Keratinocyte (primary cell): ENCODE results near the gene PSD2. TPM values are rescaled to one million over a fixed set of nuclear protein-coding genes. Genes with fewer than 3 reads are reported as not detected.

Experiments used
- DNase-seq: peaks from one replicate; pipeline ENCODE4 v3.0.0-alpha.2; 2011; ENCODE audit warnings: low read depth, missing footprints, low spot score
- FAIRE-seq: peaks from 2 replicates; lab custom pipeline; 2011; peaks lifted over from hg19 to GRCh38; lab: Jason Lieb, UNC
- H2AFZ ChIP-seq: 2 replicates; pipeline ENCODE4 v1.6.0; 2012; ENCODE audit warnings: low read length, control low read depth, inconsistent platforms; ENCODE audit not compliant: control insufficient read depth
- H3K27ac ChIP-seq: 2 replicates; pipeline ENCODE4 v1.5.1; 2011; ENCODE audit warnings: low read length; ENCODE audit not compliant: control insufficient read depth, insufficient read depth
- H3K27me3 ChIP-seq: 3 replicates; pipeline ENCODE4 v1.6.0; 2011; ENCODE audit warnings: low read length; ENCODE audit not compliant: control insufficient read depth, insufficient read depth; ENCODE audit errors: extremely low read depth
- H3K36me3 ChIP-seq, 2 experiments: 2 replicates in 1 of 2; 3 replicates in 1 of 2; pipeline ENCODE4 v1.5.1; 2011; ENCODE audit warnings: low read length in 2 of 2, mild to moderate bottlenecking in 1 of 2; ENCODE audit not compliant: control insufficient read depth in 2 of 2, insufficient read depth in 2 of 2; ENCODE audit errors: extremely low read depth in 1 of 2
- H3K4me1 ChIP-seq: 3 replicates; pipeline ENCODE4 v1.5.1; 2011; ENCODE audit warnings: low read length; ENCODE audit not compliant: control insufficient read depth, insufficient read depth; ENCODE audit errors: extremely low read depth
- H3K4me2 ChIP-seq: 3 replicates; pipeline ENCODE4 v1.6.0; 2011; ENCODE audit warnings: low read depth, low read length; ENCODE audit not compliant: control insufficient read depth, insufficient read depth; ENCODE audit errors: extremely low read depth
- H3K4me3 ChIP-seq, 3 experiments: fragments of 200-600 bp in 1 of 3; sonication (generic) in 1 of 3; 2 replicates in 2 of 3; 3 replicates in 1 of 3; pipeline ENCODE4 v1.5.1; 2011 to 2016; ENCODE audit warnings: low read length in 3 of 3, mild to moderate bottlenecking in 3 of 3, control low read depth in 2 of 3, inconsistent platforms in 1 of 3, low read depth in 1 of 3, mixed read lengths in 1 of 3, mixed run types in 1 of 3, moderate library complexity in 1 of 3; ENCODE audit not compliant: control insufficient read depth in 2 of 3, insufficient read depth in 2 of 3; ENCODE audit errors: extremely low read depth in 1 of 3
- H3K79me2 ChIP-seq: 2 replicates; pipeline ENCODE4 v1.6.0; 2012; ENCODE audit warnings: low read length; ENCODE audit not compliant: control insufficient read depth, insufficient read depth
- H3K9ac ChIP-seq: 3 replicates; pipeline ENCODE4 v1.6.0; 2011; ENCODE audit warnings: low read length; ENCODE audit not compliant: control insufficient read depth, insufficient read depth; ENCODE audit errors: extremely low read depth
- H3K9me1 ChIP-seq: 3 replicates; pipeline ENCODE4 v1.6.0; 2011; ENCODE audit warnings: low read length; ENCODE audit not compliant: control insufficient read depth, insufficient read depth; ENCODE audit errors: extremely low read depth
- H3K9me3 ChIP-seq: 2 replicates; pipeline ENCODE4 v1.5.1; 2012; ENCODE audit warnings: low read depth, low read length; ENCODE audit not compliant: control insufficient read depth
- H4K20me1 ChIP-seq: 3 replicates; pipeline ENCODE4 v1.6.0; 2011; ENCODE audit warnings: low read length; ENCODE audit not compliant: control insufficient read depth, insufficient read depth; ENCODE audit errors: extremely low read depth
- CTCF ChIP-seq, 3 experiments: IDR thresholded peaks in 1 of 3; conservative IDR thresholded peaks in 1 of 3; optimal IDR thresholded peaks in 1 of 3; 2 replicates in 2 of 3; 3 replicates in 1 of 3; pipeline versions ENCODE3 to v1.5.1; 2011; ENCODE audit warnings: low read length in 3 of 3, mild to moderate bottlenecking in 3 of 3, moderate library complexity in 2 of 3, control low read depth in 1 of 3, inconsistent platforms in 1 of 3; ENCODE audit not compliant: insufficient read depth in 2 of 3; ENCODE audit errors: extremely low read depth in 1 of 3
- EZH2 ChIP-seq: IDR thresholded peaks from one replicate; pipeline ENCODE4 v1.6.1; 2012; ENCODE audit warnings: inconsistent platforms, mild to moderate bottlenecking, low read length, moderate library complexity
- dilution Hi-C: fragments of 300-500 bp; cut with MboI; formaldehyde crosslinking; loops from one replicate; pipeline ENCODE4 v1.7.0; 2020; ENCODE audit warnings: low sequenced_read_pairs; ENCODE audit not compliant: extremely low pct_ligation_motif_present
- polyA plus RNA-seq, 5 experiments: library from polyadenylated mRNA; depleted of rRNA in 3 of 5; stranded (reverse) in 3 of 5; stranded (forward) in 1 of 5; unstranded in 1 of 5; fragments of >200 nt; gene quantifications; 1 replicate in 1 of 5; 2 replicates in 3 of 5; 3 replicates in 1 of 5; pipeline versions ENCODE4 v1.2.1 to v1.2.3, GENCODE V29; 2011 to 2012; ENCODE audit warnings: missing spikeins in 2 of 5, low read depth in 1 of 5, low replicate concordance in 1 of 5

PSD2 gene
- polyA plus RNA-seq, 1 donor (not counting 4 experiments of a cell fraction or from before 2014, with no cell fraction given) = not detected

DNA sequence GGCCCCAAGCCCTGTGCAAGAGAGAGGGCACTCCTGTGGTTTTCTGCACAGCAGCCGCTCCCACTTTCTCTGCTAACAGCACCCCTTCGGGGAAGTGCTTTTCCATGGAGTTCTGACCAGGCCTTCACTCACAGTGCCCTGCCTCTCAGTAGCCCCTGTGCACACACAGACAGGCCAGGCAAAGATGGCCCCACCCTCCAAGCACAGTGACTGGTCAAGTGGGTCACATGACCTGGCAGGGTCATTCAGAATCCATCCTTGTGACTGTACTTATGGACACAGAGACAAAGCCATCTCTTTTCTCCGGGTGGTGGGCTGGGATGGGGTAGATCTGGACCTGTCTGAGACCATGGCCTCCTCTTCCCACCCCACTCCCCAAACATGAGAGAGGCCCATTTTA, 82.5 kb downstream of the PSD2 start:
- H3K9me1 ChIP-seq = no peaks in the 10 kb centered on the region
- H3K36me3 ChIP-seq = no peaks in the 10 kb centered on the region
- no peaks in the 10 kb centered on the region for H3K79me2 ChIP-seq
- H4K20me1 ChIP-seq = no peaks in the 10 kb centered on the region
- H3K4me1 ChIP-seq = peaks cover 17% of the 10 kb centered on the region
- H3K9ac ChIP-seq = no peak overlapping the region
- dilution Hi-C loops = no loop called here
- no peak overlapping the region for H3K4me2 ChIP-seq
- no peak overlapping the region for H2AFZ ChIP-seq
- H3K27me3 ChIP-seq = no peaks in the 10 kb centered on the region
- no peak overlapping the region for H3K4me3 ChIP-seq
- DNase-seq = no peak
- no peak overlapping the region for H3K27ac ChIP-seq
- no peak for FAIRE-seq
- TF ChIP-seq EZH2 (no peak), CTCF (optimal IDR thresholded peaks at IDR 0.05 in 1 of 3, IDR thresholded peaks at IDR 0.05 in 1 of 3, conservative IDR thresholded peaks at IDR 0.05 in 1 of 3; ENCODE audit: extremely low read depth in 1 of 3, insufficient read depth in 2 of 3, low read length in 3 of 3) (no peak)
- no peaks in the 10 kb centered on the region for H3K9me3 ChIP-seq

DNA sequence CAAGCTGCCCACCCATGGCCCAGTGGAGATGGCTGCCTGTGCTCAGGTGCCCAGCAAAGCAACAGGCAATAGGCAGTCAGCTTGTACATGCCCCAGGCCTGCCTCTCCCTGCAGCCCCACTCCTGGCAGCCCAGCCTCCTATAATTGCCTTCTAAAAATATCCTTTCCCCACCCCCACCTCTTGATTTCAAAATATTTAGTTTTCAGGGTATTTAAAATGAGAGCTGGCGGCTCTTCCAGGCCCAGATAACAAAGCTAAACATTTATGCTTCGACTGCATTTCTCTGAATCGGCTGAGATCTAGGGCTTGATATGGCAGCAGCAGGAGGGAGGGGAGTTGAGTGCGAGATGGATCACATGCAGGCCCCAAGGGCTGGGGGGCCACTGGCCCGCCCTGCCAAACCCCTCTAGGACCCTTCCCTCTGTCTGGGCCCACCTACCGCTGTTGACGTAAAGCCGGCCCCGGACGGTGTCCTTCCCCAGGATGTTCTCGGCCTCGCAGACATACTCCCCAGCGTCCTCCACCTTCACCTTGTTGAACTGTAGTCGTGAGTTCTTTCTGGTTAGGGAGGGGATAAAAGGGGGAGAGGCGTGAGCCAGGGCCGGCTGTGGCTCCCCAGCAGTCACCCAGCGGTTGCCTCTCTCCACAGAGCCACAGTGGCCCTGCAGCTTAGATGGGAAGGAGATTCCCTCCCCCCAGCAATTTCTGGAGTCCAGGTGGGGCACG, 85.0 kb downstream of the PSD2 start:
- Histone ChIP-seq H3K4me2 (no peak overlapping the region), H3K9me1 (no peaks in the 10 kb centered on the region), H2AFZ (no peak overlapping the region), H4K20me1 (no peaks in the 10 kb centered on the region), H3K9ac (no peak overlapping the region), H3K4me1 (peaks cover 25% of the 10 kb centered on the region), H3K9me3 (no peaks in the 10 kb centered on the region), H3K4me3 (no peak overlapping the region), H3K36me3 (no peaks in the 10 kb centered on the region), H3K79me2 (no peaks in the 10 kb centered on the region), H3K27me3 (no peaks in the 10 kb centered on the region), H3K27ac (no peak overlapping the region)
- FAIRE-seq (no peak), DNase-seq (no peak)
- dilution Hi-C loops = no loop called here
- TF ChIP-seq CTCF (optimal IDR thresholded peaks at IDR 0.05 in 1 of 3, IDR thresholded peaks at IDR 0.05 in 1 of 3, conservative IDR thresholded peaks at IDR 0.05 in 1 of 3; ENCODE audit: extremely low read depth in 1 of 3, insufficient read depth in 2 of 3, low read length in 3 of 3) (no peak), EZH2 (no peak)
